CD4-positive, alpha-beta memory T cell (primary cell): Measurements from ENCODE around the gene BCAT1. TPM values are rescaled to one million over a fixed set of nuclear protein-coding genes. Genes with fewer than 3 reads are reported as not detected.
A peak's percentile ranks its signal among the peaks of the same experiment; 100 is the strongest.
"Not testable (repeated sequence)": the region's sequence is repeated elsewhere in the genome, so short reads cannot be mapped to it uniquely, and the experiment has no call there.

Source experiments
- CTCF ChIA-PET: fragments of 350-600 bp; sonication (Branson Sonifier 250); formaldehyde crosslinking; loops from one replicate; lab custom pipeline; 2021; ENCODE audit warnings: inconsistent platforms; ENCODE audit not compliant: partially characterized antibody; lab: Charles Lee
- POLR2A ChIA-PET: fragments of 350-600 bp; sonication (Branson Sonifier 250); formaldehyde crosslinking; loops from one replicate; lab custom pipeline; 2021; ENCODE audit not compliant: partially characterized antibody; lab: Charles Lee
- DNase-seq, 5 donors: peaks; one replicate each; pipeline versions ENCODE4 v3.0.0 to v3.0.0-alpha.2; 2020 to 2022; ENCODE audit warnings: mixed read lengths in 1 of 5
- H3K27ac ChIP-seq: one replicate; pipeline ENCODE4 v1.7.0; 2013; ENCODE audit warnings: low read depth, low read length
- H3K27me3 ChIP-seq: 2 replicates; pipeline ENCODE4 v1.7.0; 2013; ENCODE audit warnings: mild to moderate bottlenecking, low read length, moderate library complexity; ENCODE audit not compliant: insufficient read depth
- H3K36me3 ChIP-seq: 2 replicates; pipeline ENCODE4 v1.7.0; 2013; ENCODE audit warnings: mild to moderate bottlenecking, low read length, moderate library complexity; ENCODE audit not compliant: insufficient read depth
- H3K4me1 ChIP-seq: 2 replicates; pipeline ENCODE4 v1.7.0; 2013; ENCODE audit warnings: mild to moderate bottlenecking, low read length, moderate library complexity; ENCODE audit not compliant: insufficient read depth
- H3K4me3 ChIP-seq, 2 donors: one replicate each; pipeline ENCODE4 v1.7.0; 2013; ENCODE audit warnings: low read length in 2 of 2, mild to moderate bottlenecking in 1 of 2
- H3K9me3 ChIP-seq, 2 donors: one replicate each; pipeline ENCODE4 v1.7.0; 2013; ENCODE audit warnings: low read length in 2 of 2, control low read depth in 1 of 2; ENCODE audit not compliant: control insufficient read depth in 1 of 2
- H3K27ac Mint-ChIP-seq, 7 donors: one replicate each; pipeline ENCODE4 v1.8.0; 2020 to 2021; ENCODE audit warnings: mixed read lengths in 7 of 7, mild to moderate bottlenecking in 6 of 7, inconsistent platforms in 3 of 7, moderate library complexity in 3 of 7
- H3K27me3 Mint-ChIP-seq, 2 donors: one replicate each; pipeline ENCODE4 v1.8.0; 2020 to 2021; ENCODE audit warnings: mixed read lengths in 2 of 2
- H3K36me3 Mint-ChIP-seq, 2 donors: one replicate each; pipeline ENCODE4 v1.8.0; 2020 to 2021; ENCODE audit warnings: mixed read lengths in 2 of 2, inconsistent platforms in 1 of 2, mild to moderate bottlenecking in 1 of 2
- H3K4me1 Mint-ChIP-seq, 4 donors: one replicate each; pipeline ENCODE4 v1.8.0; 2020 to 2021; ENCODE audit warnings: mixed read lengths in 4 of 4, mild to moderate bottlenecking in 1 of 4
- H3K4me3 Mint-ChIP-seq, 8 donors: one replicate each; pipeline ENCODE4 v1.8.0; 2020 to 2021; ENCODE audit warnings: mixed read lengths in 8 of 8, mild to moderate bottlenecking in 7 of 8, moderate library complexity in 6 of 8, inconsistent platforms in 3 of 8
- H3K9me3 Mint-ChIP-seq, 8 donors: one replicate each; pipeline ENCODE4 v1.8.0; 2020 to 2021; ENCODE audit warnings: mixed read lengths in 8 of 8, mild to moderate bottlenecking in 5 of 8, inconsistent platforms in 3 of 8, moderate library complexity in 1 of 8
- intact Hi-C: fragments of 100-400 bp; cut with micrococcal nuclease; formaldehyde crosslinking; loops from one replicate; pipeline ENCODE4 v1.15.1; 2023
- polyA plus RNA-seq, 2 donors: library from polyadenylated mRNA; unstranded; fragments of 300-500 nt; fragmentation: Illumina TruSeq; gene quantifications; one replicate each; pipeline ENCODE4 v1.2.3, GENCODE V29; 2021
- total RNA-seq, 2 experiments: library from RNA; stranded (reverse); gene quantifications; one replicate each; pipeline ENCODE4 v1.2.3, GENCODE V29; 2021

The BCAT1 gene
- total and polyA plus RNA-seq, 4 experiments from 2014 or later: 0.03 to 2.5 (median 1.6) TPM

- intact Hi-C loops: no loop called here
- no peaks in the 10 kb centered on the region for H3K9me3 ChIP-seq
- H3K27ac ChIP-seq: no peak overlapping the region
- Mint-ChIP-seq H3K27me3 (peaks cover 0 to 1% of the 10 kb centered on the region in 2 donors), H3K27ac (no peak overlapping the region), H3K4me3 (no peak overlapping the region), H3K9me3 (no peaks in the 10 kb centered on the region), H3K36me3 (no peaks in the 10 kb centered on the region), H3K4me1 (no peaks in the 10 kb centered on the region)
- ChIA-PET POLR2A (no interaction called here), CTCF (no interaction called here)
- no peak for DNase-seq
- H3K4me3 ChIP-seq: no peak overlapping the region
- no peaks in the 10 kb centered on the region for H3K4me1 ChIP-seq
- no peaks in the 10 kb centered on the region for H3K27me3 ChIP-seq
- H3K36me3 ChIP-seq: no peaks in the 10 kb centered on the region
Measured at GRCh38 chr12:24915501-24915900, 33.4 kb downstream of the BCAT1 start.

GRCh38 chr12:24913953-24914352, 34.9 kb downstream of the BCAT1 start:
- Histone ChIP-seq H3K27ac (no peak overlapping the region), H3K9me3 (no peaks in the 10 kb centered on the region), H3K27me3 (no peaks in the 10 kb centered on the region), H3K36me3 (no peaks in the 10 kb centered on the region), H3K4me3 (no peak overlapping the region), H3K4me1 (no peaks in the 10 kb centered on the region)
- H3K27ac Mint-ChIP-seq: peak overlapping the region in 1 of 7 donors; percentile 17
- H3K4me3 Mint-ChIP-seq: no peak overlapping the region
- peaks cover 0 to 1% of the 10 kb centered on the region in 2 donors for H3K27me3 Mint-ChIP-seq
- DNase-seq: no peak
- intact Hi-C loops: no loop called here
- CTCF ChIA-PET: no interaction called here
- POLR2A ChIA-PET: no interaction called here
- no peaks in the 10 kb centered on the region for H3K4me1 Mint-ChIP-seq
- H3K36me3 Mint-ChIP-seq: no peaks in the 10 kb centered on the region
- H3K9me3 Mint-ChIP-seq: peaks cover 0 to 2% (median 0%) of the 10 kb centered on the region in 8 donors

GRCh38 chr12:24913130-24913529, 35.8 kb downstream of the BCAT1 start:
- H3K36me3 Mint-ChIP-seq: no peaks in the 10 kb centered on the region
- no peaks in the 10 kb centered on the region for H3K4me1 Mint-ChIP-seq
- H3K36me3 ChIP-seq: no peaks in the 10 kb centered on the region
- DNase-seq: no peak
- H3K4me3 Mint-ChIP-seq: no peak overlapping the region
- no peaks in the 10 kb centered on the region for H3K27me3 ChIP-seq
- POLR2A ChIA-PET: no interaction called here
- H3K9me3 Mint-ChIP-seq: peaks cover 0 to 2% (median 0%) of the 10 kb centered on the region in 8 donors
- no peak overlapping the region for H3K4me3 ChIP-seq
- H3K4me1 ChIP-seq: no peaks in the 10 kb centered on the region
- H3K27ac Mint-ChIP-seq: no peak overlapping the region
- CTCF ChIA-PET: no interaction called here
- no peak overlapping the region for H3K27ac ChIP-seq
- peaks cover 0 to 1% of the 10 kb centered on the region in 2 donors for H3K27me3 Mint-ChIP-seq
- H3K9me3 ChIP-seq: no peaks in the 10 kb centered on the region
- intact Hi-C loops: no loop called here

- Histone ChIP-seq H3K9me3 (no peaks in the 10 kb centered on the region), H3K4me1 (no peaks in the 10 kb centered on the region), H3K27ac (no peak overlapping the region), H3K36me3 (no peaks in the 10 kb centered on the region), H3K27me3 (no peaks in the 10 kb centered on the region), H3K4me3 (no peak overlapping the region)
- CTCF ChIA-PET: no interaction called here
- no peak for DNase-seq
- no peaks in the 10 kb centered on the region for H3K4me1 Mint-ChIP-seq
- peaks cover 0 to 2% (median 0%) of the 10 kb centered on the region in 8 donors for H3K9me3 Mint-ChIP-seq
- H3K27ac Mint-ChIP-seq: no peak overlapping the region
- H3K4me3 Mint-ChIP-seq: no peak overlapping the region
- no peaks in the 10 kb centered on the region for H3K36me3 Mint-ChIP-seq
- H3K27me3 Mint-ChIP-seq: peaks cover 0 to 1% of the 10 kb centered on the region in 2 donors
- intact Hi-C loops: no loop called here
- POLR2A ChIA-PET: no interaction called here
Measured at GRCh38 chr12:24911271-24911791, 37.6 kb downstream of the BCAT1 start.

GRCh38 chr12:24910192-24910591, 38.7 kb downstream of the BCAT1 start:
- H3K36me3 Mint-ChIP-seq, H3K9me3 Mint-ChIP-seq, H3K36me3 ChIP-seq, CTCF ChIA-PET, H3K4me1 ChIP-seq, DNase-seq, H3K27ac Mint-ChIP-seq, H3K9me3 ChIP-seq, H3K4me3 ChIP-seq, H3K27me3 Mint-ChIP-seq, H3K4me1 Mint-ChIP-seq, intact Hi-C loops, POLR2A ChIA-PET, H3K4me3 Mint-ChIP-seq, H3K27ac ChIP-seq, H3K27me3 ChIP-seq: not testable (repeated sequence)

- DNase-seq: no peak
Measured at GRCh38 chr12:24909667-24910066, 39.2 kb downstream of the BCAT1 start.

GRCh38 chr12:24907464-24907863, 41.4 kb downstream of the BCAT1 start:
- Histone ChIP-seq H3K27ac (no peak overlapping the region), H3K4me3 (no peak overlapping the region), H3K4me1 (peaks cover 12% of the 10 kb centered on the region), H3K27me3 (peaks cover 5% of the 10 kb centered on the region), H3K36me3 (no peaks in the 10 kb centered on the region), H3K9me3 (no peaks in the 10 kb centered on the region)
- Mint-ChIP-seq H3K4me1 (peaks cover 4 to 11% (median 9%) of the 10 kb centered on the region in 4 donors), H3K36me3 (no peaks in the 10 kb centered on the region), H3K27ac (no peak overlapping the region), H3K27me3 (peaks cover 6 to 9% of the 10 kb centered on the region in 2 donors), H3K4me3 (no peak overlapping the region), H3K9me3 (peaks cover 0 to 2% (median 0%) of the 10 kb centered on the region in 8 donors)
- ChIA-PET POLR2A (no interaction called here), CTCF (no interaction called here)
- DNase-seq: no peak
- intact Hi-C loops: no loop called here

More at GRCh38 chr12:24909667-24910066, 39.2 kb downstream of the BCAT1 start:
- H3K36me3 Mint-ChIP-seq: no peaks in the 10 kb centered on the region
- intact Hi-C loops: no loop called here
- peaks cover 0 to 2% (median 0%) of the 10 kb centered on the region in 8 donors for H3K9me3 Mint-ChIP-seq
- Histone ChIP-seq H3K4me3 (no peak overlapping the region), H3K27ac (no peak overlapping the region), H3K27me3 (no peaks in the 10 kb centered on the region), H3K4me1 (no peaks in the 10 kb centered on the region), H3K36me3 (no peaks in the 10 kb centered on the region), H3K9me3 (no peaks in the 10 kb centered on the region)
- no peak overlapping the region for H3K27ac Mint-ChIP-seq
- ChIA-PET POLR2A (no interaction called here), CTCF (no interaction called here)
- no peaks in the 10 kb centered on the region for H3K4me1 Mint-ChIP-seq
- H3K4me3 Mint-ChIP-seq: no peak overlapping the region
- peaks cover 0 to 1% of the 10 kb centered on the region in 2 donors for H3K27me3 Mint-ChIP-seq
